HG02852 (cell line): Measurements from ENCODE around the gene MAP1LC3C.
A peak's percentile ranks its signal among the peaks of the same experiment; 100 is the strongest.
"Not testable (repeated sequence)": the region's sequence is repeated elsewhere in the genome, so short reads cannot be mapped to it uniquely, and the experiment has no call there.

Experiments
- ATAC-seq: cut with Tn5 transposase; IDR thresholded peaks from one replicate; pipeline ENCODE4 v1.9.1; 2021; ENCODE audit warnings: mild to moderate bottlenecking, moderate library complexity; ENCODE audit not compliant: unreplicated experiment

MAP1LC3C gene

GRCh38 chr1:241994171-241994570 is 4.7 kb downstream of the MAP1LC3C start:
- ATAC-seq: no peak

DNA sequence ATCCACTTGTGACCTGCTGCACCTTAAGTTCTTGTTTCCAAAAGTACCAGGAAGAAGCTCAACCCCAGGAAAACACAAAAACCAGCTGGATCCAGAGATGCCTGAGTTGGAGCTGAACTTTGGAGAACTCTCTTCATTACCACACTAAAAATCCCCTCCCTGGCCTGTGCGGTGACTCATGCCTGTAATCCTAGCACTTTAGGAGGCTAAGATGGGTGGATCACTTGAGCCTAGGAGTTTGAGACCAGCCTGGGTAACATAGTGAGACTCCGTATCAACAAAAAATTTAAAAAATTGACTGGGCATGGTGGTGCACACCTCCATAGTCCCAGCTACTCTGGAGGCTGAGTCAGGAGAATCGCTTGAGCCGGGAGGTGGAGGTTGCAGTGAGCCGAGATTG is 6.2 kb downstream of the MAP1LC3C start:
- no peak for ATAC-seq

DNA sequence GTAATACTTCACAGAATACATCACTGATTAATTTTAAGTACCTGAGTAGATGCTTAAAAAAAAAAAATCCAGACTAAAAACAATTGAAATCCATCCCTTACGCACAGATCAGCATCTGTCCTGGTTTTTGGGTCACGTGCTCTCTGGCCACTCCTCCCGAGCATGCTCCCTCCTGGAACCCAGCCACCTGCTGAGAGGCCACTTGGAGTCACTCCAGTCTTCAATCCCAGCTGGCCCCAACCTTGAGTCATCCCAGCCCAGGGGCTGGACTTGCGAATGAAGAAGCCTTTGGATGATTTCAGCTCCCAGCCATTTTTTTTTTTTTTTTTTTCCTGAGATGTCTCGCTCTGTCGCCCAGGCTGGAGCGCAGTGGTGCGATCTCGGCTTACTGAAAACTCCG is 8.9 kb downstream of the MAP1LC3C start:
- no peak for ATAC-seq

GRCh38 chr1:241988389-241988930 is 10.4 kb downstream of the MAP1LC3C start:
- not testable (repeated sequence) for ATAC-seq

DNA sequence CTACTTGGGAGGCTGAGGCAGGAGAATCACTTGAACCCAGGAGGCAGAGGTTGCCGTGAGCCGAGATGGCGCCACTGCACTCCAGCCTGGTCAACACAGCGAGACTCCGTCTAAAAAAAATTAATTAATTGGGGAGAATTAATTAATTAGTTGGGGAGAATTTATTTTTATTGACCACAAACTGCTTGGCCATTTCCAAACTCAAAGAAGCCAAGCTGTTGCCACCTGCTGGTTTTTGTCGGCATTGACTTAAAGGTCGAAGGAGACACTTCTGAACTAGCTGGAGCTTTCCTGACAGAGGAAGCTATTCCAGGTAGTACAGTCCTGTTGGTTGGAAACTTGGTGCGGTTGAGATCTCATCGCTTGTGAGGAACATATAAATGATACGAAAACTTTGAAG is 13.1 kb downstream of the MAP1LC3C start:
- peak; percentile 64 for ATAC-seq

GRCh38 chr1:241979926-241980325 is 19.0 kb downstream of the MAP1LC3C start:
- ATAC-seq: no peak

DNA sequence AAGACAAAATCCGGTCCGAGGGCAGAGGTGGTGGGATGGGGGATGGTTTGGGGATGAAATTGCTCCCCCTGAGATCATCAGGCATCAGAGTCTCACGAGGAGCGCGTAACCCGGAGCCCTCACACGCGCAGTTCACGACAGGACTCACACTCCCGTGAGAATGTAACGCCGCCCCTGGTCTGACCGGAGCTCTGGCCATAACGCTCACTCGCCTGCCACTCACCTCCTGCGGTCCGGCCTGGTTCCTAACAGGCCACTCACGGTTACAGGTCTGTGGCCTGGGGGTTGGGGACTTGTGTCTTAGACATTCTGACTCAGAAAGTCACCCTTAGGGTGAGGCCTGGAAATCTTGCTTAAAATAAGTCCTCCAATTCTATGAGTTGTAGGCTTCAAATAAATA is 19.8 kb downstream of the MAP1LC3C start:
- no peak for ATAC-seq

DNA sequence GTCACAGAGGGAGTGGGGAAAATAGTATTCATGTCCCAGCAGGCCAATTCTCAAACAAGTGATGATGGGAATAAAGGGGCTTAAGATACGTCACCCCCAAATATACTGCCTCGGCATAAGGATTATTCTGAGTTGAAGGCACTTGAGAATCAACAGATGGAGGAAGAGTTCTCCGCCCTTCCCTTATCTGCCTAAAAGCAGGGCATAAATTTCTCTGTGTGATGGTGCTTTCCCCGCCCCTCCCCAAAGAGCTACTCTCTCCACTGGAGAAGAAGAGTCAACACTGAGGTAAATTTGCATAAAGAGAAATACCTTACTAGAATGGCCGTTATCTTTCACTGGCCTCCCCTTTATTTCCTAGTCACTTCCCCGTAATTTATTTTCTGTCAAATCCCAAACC is 22.7 kb downstream of the MAP1LC3C start:
- no peak for ATAC-seq

DNA sequence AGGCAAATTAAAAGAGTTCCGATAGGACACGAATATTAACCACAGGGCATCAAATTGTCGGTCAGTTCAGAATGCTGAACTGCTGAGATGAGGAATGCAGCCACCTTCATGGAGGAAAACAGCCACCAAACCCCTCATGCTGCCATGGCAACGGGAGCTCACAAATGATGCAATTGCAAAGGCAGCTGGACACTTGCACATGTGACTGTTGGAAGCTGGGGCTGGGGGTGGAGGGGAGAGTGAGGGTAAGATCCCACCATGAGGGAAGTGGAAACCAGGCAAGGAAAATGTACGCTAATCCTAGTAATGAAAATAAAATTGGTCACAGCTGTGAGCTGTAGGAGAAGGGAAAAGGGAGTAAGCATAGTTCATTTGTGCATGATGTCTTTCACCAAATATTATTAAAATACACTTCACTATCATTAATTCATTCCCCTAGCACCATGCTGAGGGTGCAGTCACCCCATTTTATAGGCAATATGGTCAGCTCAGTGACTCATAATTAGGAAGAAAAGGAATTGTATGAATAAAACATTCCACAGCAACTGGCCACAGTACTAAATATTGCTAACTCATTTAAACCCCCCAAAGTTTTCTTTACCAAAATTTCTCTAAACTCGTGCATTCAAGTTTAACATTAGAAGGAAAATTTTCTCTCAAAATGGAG is 26.1 kb downstream of the MAP1LC3C start:
- ATAC-seq: no peak

- ATAC-seq: no peak
Observed at GRCh38 chr1:241968611-241969010, 30.3 kb downstream of the MAP1LC3C start.

- no peak for ATAC-seq
Observed at GRCh38 chr1:241964550-241965282, 34.2 kb downstream of the MAP1LC3C start.

DNA sequence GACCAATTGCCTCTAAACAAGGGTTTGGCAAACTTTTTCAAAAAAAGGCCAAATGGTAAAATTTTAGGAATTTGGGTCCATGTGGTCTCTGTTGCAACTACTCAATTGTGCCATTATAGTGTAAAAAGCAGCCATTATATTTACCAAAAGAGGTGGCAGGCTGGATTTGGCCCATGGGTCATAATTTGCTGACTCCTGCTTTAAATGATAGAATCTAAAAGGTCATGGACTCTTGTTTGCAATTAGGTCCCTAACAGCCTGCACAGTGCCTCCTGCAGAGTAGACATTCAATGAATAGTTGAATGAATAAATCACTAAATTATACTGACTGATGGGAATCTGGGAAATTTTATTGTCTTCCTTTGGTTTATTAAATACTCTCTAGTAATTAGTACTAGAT is 35.2 kb downstream of the MAP1LC3C start:
- no peak for ATAC-seq

GRCh38 chr1:241962153-241962552 is 36.7 kb downstream of the MAP1LC3C start:
- ATAC-seq: no peak

DNA sequence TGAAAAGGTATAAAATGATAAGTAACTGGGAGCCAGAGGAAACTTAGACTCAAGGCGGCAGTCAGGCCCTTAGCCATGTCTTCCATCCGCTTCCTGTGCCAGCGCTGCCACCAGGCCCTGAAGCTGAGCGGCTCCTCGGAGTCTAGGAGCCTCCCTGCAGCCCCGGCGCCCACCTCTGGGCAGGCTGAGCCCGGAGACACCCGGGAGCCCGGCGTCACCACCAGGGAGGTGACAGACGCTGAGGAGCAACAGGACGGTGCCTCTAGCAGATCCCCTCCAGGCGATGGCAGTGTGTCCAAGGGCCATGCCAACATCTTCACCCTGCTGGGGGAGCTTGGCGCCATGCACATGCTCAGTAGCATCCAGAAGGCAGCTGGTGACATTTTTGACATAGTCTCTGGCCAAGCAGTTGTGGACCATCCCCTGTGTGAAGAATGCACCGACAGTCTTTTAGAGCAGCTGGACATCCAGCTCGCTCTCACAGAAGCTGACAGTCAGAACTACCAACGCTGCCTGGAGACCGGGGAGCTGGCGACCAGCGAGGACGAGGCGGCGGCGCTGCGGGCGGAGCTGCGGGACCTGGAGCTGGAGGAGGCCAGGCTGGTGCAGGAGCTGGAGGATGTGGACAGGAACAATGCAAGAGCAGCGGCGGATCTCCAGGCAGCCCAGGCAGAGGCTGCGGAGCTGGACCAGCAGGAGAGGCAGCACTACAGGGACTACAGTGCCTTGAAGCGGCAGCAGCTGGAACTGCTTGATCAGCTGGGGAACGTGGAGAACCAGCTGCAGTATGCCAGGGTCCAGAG is 41.0 kb downstream of the MAP1LC3C start, which contains the start of gene BECN2:
BECN2 (plus strand) TSS at position 76 of the 803 bp plus-strand sequence; CDS start at position 76, 0 bp downstream.
- no peak for ATAC-seq

DNA sequence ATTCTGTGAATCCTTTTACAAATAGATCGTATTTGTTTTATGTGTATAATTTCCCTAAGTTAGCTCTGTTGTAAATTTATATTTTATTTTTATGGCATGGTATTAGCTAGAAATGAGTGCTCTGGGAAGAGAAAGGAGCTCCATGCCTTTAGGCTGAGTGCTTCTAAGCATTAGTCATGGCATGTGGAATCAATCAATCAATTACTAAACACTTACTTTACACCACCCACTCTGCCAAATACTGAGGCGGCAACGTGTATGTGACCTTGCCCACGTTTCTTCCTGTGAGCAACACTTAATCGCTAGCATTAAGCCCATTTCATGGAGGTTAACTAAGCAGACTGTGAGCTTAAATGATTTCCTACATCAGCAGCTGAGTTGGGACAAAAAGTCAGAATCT is 48.5 kb downstream of the MAP1LC3C start:
- no peak for ATAC-seq

DNA sequence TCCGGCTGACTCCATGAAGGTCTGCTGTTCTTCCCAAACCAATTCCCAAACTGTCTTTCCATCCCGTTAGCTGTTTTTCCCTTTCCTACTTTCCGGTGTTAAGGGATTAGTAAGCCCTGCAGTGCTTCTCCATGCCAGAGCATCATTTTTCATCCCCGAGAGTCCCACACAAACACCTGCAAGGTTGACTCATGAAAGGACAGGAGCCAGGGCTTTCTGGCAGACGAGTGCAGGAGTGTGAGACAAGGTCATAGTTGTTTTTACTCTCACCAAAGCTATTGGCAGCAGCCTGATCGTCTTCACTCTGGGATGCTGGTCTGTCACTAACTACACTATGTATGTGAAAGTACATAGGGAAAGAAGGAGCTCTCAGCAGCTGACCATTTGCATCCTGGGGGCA is 51.5 kb downstream of the MAP1LC3C start:
- ATAC-seq: no peak
